HG03520 (cell line): Measurements from ENCODE around the gene KIAA1958.
A peak's percentile ranks its signal among the peaks of the same experiment; 100 is the strongest.

ENCODE experiments used
- ATAC-seq: cut with Tn5 transposase; IDR thresholded peaks from one replicate; pipeline ENCODE4 v1.9.1; 2021; ENCODE audit warnings: mild to moderate bottlenecking, moderate library complexity; ENCODE audit not compliant: unreplicated experiment

The KIAA1958 gene

DNA sequence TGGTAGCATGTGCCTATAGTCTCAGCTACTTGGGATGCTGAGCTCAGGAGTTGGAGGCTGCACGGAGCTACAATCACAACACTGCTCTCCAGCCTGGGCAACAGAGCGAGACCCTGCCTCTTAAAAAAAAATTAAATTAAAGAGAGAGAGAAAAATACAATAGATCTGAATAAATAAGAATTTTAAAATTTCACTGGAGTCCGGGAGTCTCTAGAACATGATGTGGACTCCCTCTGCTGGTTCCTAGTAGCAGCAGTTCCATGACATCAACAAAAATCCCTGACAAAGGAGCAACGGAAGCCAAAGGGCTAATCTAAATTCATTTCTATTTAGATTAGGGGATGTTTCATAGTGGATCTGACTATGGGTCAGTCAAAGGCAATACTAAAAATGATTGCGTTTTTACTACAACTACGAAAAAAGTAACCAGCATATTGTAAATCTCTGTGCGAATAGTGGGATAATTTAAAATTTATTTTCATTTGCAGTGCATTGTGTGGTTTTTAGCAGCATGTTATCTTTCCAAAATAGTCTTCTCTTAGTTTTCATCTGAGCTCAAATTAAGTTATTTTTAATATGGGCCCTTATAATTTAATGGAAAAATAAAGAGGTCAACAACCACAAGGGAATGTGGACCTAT, 224.5 kb downstream of the KIAA1958 start:
- ATAC-seq = no peak

DNA sequence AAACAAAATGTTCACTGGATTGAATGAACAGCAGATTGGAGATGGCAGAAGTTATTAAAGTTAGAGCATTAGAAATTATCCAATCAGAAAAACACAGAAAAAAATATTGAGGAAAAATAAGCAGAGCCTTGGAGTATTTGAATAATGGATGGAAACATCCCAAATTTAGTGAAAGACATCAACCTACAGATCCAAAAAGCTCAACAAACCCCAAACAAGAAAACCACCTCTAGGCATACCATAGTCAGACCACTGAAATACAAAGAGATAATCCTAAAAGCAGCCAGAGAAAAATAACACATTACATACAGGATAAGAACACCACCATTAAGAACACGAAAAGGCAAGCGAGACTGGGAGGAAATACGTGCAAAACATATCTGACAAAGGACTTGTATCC, 226.1 kb downstream of the KIAA1958 start:
- no peak for ATAC-seq

DNA sequence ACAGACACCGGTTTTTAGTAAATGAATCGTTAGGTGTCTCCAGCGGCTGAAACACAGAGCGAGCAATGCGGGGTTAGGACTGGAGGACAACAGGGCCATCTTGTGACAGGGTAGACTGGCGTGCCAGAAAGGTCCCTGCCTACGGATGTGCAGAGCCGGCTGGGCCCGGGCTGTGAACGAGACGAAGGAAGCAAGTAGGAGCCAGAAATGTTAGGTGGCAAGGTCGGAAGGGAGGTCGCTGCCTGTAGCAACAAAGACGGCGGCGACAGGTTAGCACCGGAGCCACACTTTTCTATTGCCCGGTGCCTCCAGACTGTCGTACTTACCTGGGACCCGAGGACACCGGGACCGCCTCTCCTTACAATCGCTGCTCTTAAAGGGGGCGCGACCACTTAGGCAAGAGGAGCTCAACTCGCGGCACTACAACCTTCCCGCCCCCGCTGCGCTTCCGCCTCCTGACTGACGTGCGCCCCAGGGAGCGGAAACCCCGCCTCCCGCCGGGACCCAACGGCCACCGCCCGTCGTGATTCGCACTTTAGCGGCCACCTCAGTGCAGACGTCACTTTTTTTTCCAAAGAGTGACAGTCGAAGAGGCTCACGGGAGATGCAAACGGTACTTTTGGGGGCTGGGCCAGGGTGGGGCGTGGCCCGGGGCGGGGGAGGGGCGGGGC, 231.2 kb downstream of the KIAA1958 start, which contains the start of gene INIP:
TSS of gene INIP (minus strand) at position 457 of the 671 bp plus-strand sequence. CDS start 1,632 bp downstream, outside the sequence.
- ATAC-seq = peak; percentile 93
